Measurements from ENCODE around the gene ZFHX3. TPM values are rescaled to one million over a fixed set of nuclear protein-coding genes. Genes with fewer than 3 reads are reported as not detected.
"Not testable (repeated sequence)": the region's sequence is repeated elsewhere in the genome, so short reads cannot be mapped to it uniquely, and the experiment has no call there.

ZFHX3 gene
- total and polyA plus RNA-seq, 8 donors: 2.5 to 17.6 (median 9.9) TPM

- TF ChIP-seq, protein P1, sequence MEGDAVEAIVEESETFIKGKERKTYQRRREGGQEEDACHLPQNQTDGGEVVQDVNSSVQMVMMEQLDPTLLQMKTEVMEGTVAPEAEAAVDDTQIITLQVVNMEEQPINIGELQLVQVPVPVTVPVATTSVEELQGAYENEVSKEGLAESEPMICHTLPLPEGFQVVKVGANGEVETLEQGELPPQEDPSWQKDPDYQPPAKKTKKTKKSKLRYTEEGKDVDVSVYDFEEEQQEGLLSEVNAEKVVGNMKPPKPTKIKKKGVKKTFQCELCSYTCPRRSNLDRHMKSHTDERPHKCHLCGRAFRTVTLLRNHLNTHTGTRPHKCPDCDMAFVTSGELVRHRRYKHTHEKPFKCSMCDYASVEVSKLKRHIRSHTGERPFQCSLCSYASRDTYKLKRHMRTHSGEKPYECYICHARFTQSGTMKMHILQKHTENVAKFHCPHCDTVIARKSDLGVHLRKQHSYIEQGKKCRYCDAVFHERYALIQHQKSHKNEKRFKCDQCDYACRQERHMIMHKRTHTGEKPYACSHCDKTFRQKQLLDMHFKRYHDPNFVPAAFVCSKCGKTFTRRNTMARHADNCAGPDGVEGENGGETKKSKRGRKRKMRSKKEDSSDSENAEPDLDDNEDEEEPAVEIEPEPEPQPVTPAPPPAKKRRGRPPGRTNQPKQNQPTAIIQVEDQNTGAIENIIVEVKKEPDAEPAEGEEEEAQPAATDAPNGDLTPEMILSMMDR (IDR thresholded peaks at IDR 0.05): no peak
- Histone ChIP-seq H3K4me1 (peaks cover 32 to 47% (median 45%) of the 10 kb centered on the region in 3 donors), H3K36me3 (no peaks in the 10 kb centered on the region), H3K4me3 (no peak overlapping the region), H3K27me3 (no peaks in the 10 kb centered on the region), H3K9me3 (no peaks in the 10 kb centered on the region), H3K27ac (peak overlapping the region in 2 of 4 donors; percentile 84 to 88)
- 95 to 98% methylated on average over 3 of the region's 3 CpGs for WGBS, 2 donors
- intact Hi-C loops (cut with DNase I): no loop called here
- DNase-seq (no peak), FAIRE-seq (no peak), ATAC-seq (no peak)
These were observed 33.2 kb downstream of the ZFHX3 start for GRCh38 chr16:73014768-73015167.

- H3K9me3 ChIP-seq: no peaks in the 10 kb centered on the region
- ATAC-seq (no peak), DNase-seq (no peak), FAIRE-seq (no peak)
- WGBS, 2 donors: 95 to 99% methylated on average over 5 of the region's 5 CpGs
- no peaks in the 10 kb centered on the region for H3K27me3 ChIP-seq
- peaks cover 27 to 40% (median 39%) of the 10 kb centered on the region in 3 donors for H3K4me1 ChIP-seq
- TF ChIP-seq, protein P1 (IDR thresholded peaks at IDR 0.05): no peak
- no peak overlapping the region for H3K4me3 ChIP-seq
- H3K27ac ChIP-seq: no peak overlapping the region
- H3K36me3 ChIP-seq: no peaks in the 10 kb centered on the region
- intact Hi-C loops (cut with DNase I): no loop called here
These were observed 34.0 kb downstream of the ZFHX3 start for GRCh38 chr16:73013974-73014373.

DNA sequence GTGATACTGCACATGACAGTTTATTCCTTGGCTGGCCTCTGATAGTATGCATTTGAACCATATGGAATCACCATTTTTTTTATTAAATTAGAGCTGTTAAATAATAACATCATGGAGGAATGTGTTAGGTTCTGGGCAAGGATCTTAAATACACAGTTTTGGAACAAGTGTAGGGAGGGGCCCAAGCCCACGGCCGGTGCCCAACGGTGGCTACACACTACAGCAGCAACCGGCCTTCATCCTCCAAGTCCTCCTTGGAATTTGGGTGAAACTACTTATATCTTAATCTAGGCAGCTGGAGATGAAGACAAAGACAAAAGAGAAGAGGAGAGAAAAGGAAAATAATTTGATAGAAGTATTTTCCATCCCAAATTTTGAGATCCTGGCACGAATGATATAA, 35.6 kb downstream of the ZFHX3 start:
- Histone ChIP-seq H3K36me3 (no peaks in the 10 kb centered on the region), H3K4me1 (peaks cover 21 to 29% (median 27%) of the 10 kb centered on the region in 3 donors), H3K4me3 (no peak overlapping the region), H3K9me3 (no peaks in the 10 kb centered on the region), H3K27ac (no peak overlapping the region), H3K27me3 (no peaks in the 10 kb centered on the region)
- TF ChIP-seq, protein P1 (IDR thresholded peaks at IDR 0.05): no peak
- intact Hi-C loops (cut with DNase I): no loop called here
- no peak for ATAC-seq
- no peak for FAIRE-seq
- DNase-seq: no peak
- 93 to 97% methylated on average over 5 of the region's 5 CpGs for WGBS, 2 donors

GRCh38 chr16:73011926-73012325, 36.0 kb downstream of the ZFHX3 start:
- Histone ChIP-seq H3K27ac (no peak overlapping the region), H3K27me3 (no peaks in the 10 kb centered on the region), H3K9me3 (no peaks in the 10 kb centered on the region), H3K36me3 (no peaks in the 10 kb centered on the region), H3K4me1 (peaks cover 17 to 24% (median 23%) of the 10 kb centered on the region in 3 donors), H3K4me3 (no peak overlapping the region)
- ATAC-seq (no peak), FAIRE-seq (no peak), DNase-seq (no peak)
- intact Hi-C loops (cut with DNase I): no loop called here
- TF ChIP-seq, protein P1 (IDR thresholded peaks at IDR 0.05): no peak
- WGBS, 2 donors: 82 to 87% methylated on average over 4 of the region's 4 CpGs

GRCh38 chr16:73010150-73010676, 37.7 kb downstream of the ZFHX3 start:
- no peaks in the 10 kb centered on the region for H3K36me3 ChIP-seq
- ATAC-seq (peak in 3 of 4 donors; percentile 60 to 74 (median 60)), FAIRE-seq (no peak), DNase-seq (no peak)
- H3K4me1 ChIP-seq: peaks cover 4 to 8% (median 6%) of the 10 kb centered on the region in 3 donors
- H3K9me3 ChIP-seq: no peaks in the 10 kb centered on the region
- no peaks in the 10 kb centered on the region for H3K27me3 ChIP-seq
- 45 to 53% methylated on average over 12 of the region's 12 CpGs for WGBS, 2 donors
- intact Hi-C loops (cut with DNase I): no loop called here
- TF ChIP-seq, protein P1 (IDR thresholded peaks at IDR 0.05): no peak
- H3K4me3 ChIP-seq: no peak overlapping the region
- no peak overlapping the region for H3K27ac ChIP-seq

DNA sequence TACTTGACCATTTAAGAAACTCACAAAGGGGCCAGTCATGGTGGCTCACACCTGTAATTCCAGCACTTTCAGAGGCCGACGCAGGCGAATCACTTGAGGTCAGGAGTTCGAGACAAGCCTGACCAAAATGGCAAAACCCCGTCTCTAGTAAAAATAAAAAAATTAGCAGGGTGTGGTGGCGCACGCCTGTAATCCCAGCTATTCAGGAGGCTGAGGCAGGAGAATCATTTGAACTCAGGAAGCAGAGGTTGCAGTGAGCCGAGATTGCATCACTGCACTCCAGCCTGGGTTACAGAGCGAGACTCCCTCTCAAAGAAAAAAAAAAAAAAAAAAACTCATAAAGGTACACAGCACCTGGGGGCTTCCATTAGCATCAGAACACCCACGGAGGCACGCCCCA, 38.2 kb downstream of the ZFHX3 start:
- WGBS, 2 donors: 95% methylated on average over 11 of the region's 11 CpGs
- H3K36me3 ChIP-seq; H3K27ac ChIP-seq; H3K27me3 ChIP-seq; H3K4me1 ChIP-seq; FAIRE-seq; H3K4me3 ChIP-seq; H3K9me3 ChIP-seq; ATAC-seq; DNase-seq; intact Hi-C loops (cut with DNase I): not testable (repeated sequence)
